ENCODE data around the gene ZDHHC3.

- no peak for TF ChIP-seq EZH2phosphoT487 (IDR thresholded peaks at IDR 0.05)
- TF ChIP-seq CTCF (IDR thresholded peaks at IDR 0.05), result no peak
Observed at GRCh38 chr3:44923632-44924456, 52.1 kb downstream of the ZDHHC3 start.

All from neural progenitor cell (in vitro differentiated cells).